Measurements from ENCODE around the gene C6orf120. TPM values are rescaled to one million over a fixed set of nuclear protein-coding genes. Genes with fewer than 3 reads are reported as not detected.

C6orf120 gene
- total and polyA plus RNA-seq, 2 of the 13 experiments (the other 11 are each of a cell fraction or from before 2014, with no cell fraction given) = 21.7 to 29.9 TPM

- no peak for TF ChIP-seq ZNF207 (IDR thresholded peaks at IDR 0.05; ENCODE audit: borderline replicate concordance)
- TF ChIP-seq ZNF605 (CRISPR knock-in tag; IDR thresholded peaks at IDR 0.05) = peak; percentile 84
- no peak for TF ChIP-seq NFRKB (IDR thresholded peaks at IDR 0.05)
- no peak for TF ChIP-seq HNF1A (IDR thresholded peaks at IDR 0.05; ENCODE audit: low read depth)
- peak; percentile 73 for TF ChIP-seq HNF1A (CRISPR knock-in tag; IDR thresholded peaks at IDR 0.05; ENCODE audit: borderline replicate concordance)
- 0 out of 2 replicates have a peak, but pooled peaks have one; percentile 2 for TF ChIP-seq ATAD3A (CRISPR knock-in tag; IDR thresholded peaks at IDR 0.05)
- TF ChIP-seq ZNF503 (CRISPR knock-in tag; IDR thresholded peaks at IDR 0.05) = peak; percentile 73; the same call in 1 of the 2 replicates
- no peak; the same call in 1 of the 2 replicates for TF ChIP-seq ZNF564 (CRISPR knock-in tag; IDR thresholded peaks at IDR 0.05)
- no peak; the same call in 1 of the 2 replicates for TF ChIP-seq ZNF570 (CRISPR knock-in tag; IDR thresholded peaks at IDR 0.05; ENCODE audit: borderline replicate concordance)
- TF ChIP-seq, protein P1, sequence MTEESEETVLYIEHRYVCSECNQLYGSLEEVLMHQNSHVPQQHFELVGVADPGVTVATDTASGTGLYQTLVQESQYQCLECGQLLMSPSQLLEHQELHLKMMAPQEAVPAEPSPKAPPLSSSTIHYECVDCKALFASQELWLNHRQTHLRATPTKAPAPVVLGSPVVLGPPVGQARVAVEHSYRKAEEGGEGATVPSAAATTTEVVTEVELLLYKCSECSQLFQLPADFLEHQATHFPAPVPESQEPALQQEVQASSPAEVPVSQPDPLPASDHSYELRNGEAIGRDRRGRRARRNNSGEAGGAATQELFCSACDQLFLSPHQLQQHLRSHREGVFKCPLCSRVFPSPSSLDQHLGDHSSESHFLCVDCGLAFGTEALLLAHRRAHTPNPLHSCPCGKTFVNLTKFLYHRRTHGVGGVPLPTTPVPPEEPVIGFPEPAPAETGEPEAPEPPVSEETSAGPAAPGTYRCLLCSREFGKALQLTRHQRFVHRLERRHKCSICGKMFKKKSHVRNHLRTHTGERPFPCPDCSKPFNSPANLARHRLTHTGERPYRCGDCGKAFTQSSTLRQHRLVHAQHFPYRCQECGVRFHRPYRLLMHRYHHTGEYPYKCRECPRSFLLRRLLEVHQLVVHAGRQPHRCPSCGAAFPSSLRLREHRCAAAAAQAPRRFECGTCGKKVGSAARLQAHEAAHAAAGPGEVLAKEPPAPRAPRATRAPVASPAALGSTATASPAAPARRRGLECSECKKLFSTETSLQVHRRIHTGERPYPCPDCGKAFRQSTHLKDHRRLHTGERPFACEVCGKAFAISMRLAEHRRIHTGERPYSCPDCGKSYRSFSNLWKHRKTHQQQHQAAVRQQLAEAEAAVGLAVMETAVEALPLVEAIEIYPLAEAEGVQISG (CRISPR knock-in tag; IDR thresholded peaks at IDR 0.05) = peak; percentile 92
- no peak; the same call in 1 of the 2 replicates for TF ChIP-seq ZSCAN25 (CRISPR knock-in tag; IDR thresholded peaks at IDR 0.05)
- no peak; the same call in 1 of the 2 replicates for TF ChIP-seq SOX13 (IDR thresholded peaks at IDR 0.05)
- peak in 1 of 2 experiments; percentile 36; a peak in 2 of 4 replicates for TF ChIP-seq SOX13 (CRISPR knock-in tag; conservative IDR thresholded peaks at IDR 0.05 in 1 of 2, IDR thresholded peaks at IDR 0.05 in 1 of 2)
- peak; percentile 79 for TF ChIP-seq ZNF547 (CRISPR knock-in tag; IDR thresholded peaks at IDR 0.05)
- TF ChIP-seq MTA3 (CRISPR knock-in tag; IDR thresholded peaks at IDR 0.05) = no peak
- TF ChIP-seq RFX5 (IDR thresholded peaks at IDR 0.05; ENCODE audit: low read depth, low read length) = no peak
- TF ChIP-seq ZNF737 (CRISPR knock-in tag; IDR thresholded peaks at IDR 0.05; ENCODE audit: borderline replicate concordance) = no peak; the same call in 1 of the 2 replicates
- TF ChIP-seq, protein P2, sequence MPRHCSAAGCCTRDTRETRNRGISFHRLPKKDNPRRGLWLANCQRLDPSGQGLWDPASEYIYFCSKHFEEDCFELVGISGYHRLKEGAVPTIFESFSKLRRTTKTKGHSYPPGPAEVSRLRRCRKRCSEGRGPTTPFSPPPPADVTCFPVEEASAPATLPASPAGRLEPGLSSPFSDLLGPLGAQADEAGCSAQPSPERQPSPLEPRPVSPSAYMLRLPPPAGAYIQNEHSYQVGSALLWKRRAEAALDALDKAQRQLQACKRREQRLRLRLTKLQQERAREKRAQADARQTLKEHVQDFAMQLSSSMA (CRISPR knock-in tag; IDR thresholded peaks at IDR 0.05) = peak; percentile 8; the same call in 1 of the 2 replicates
- TF ChIP-seq ATF1 (CRISPR knock-in tag; IDR thresholded peaks at IDR 0.05) = peak; percentile 80
- TF ChIP-seq ZBTB1 (CRISPR knock-in tag; IDR thresholded peaks at IDR 0.05; ENCODE audit: borderline replicate concordance) = peak; percentile 7; the same call in 1 of the 2 replicates
Observed at GRCh38 chr6:169701954-169702839, at the start of gene C6orf120, which contains the start of gene WDR27 (continued).
